GM12878 (cell line): ENCODE data around the gene TBC1D32. TPM values are rescaled to one million over a fixed set of nuclear protein-coding genes. Genes with fewer than 3 reads are reported as not detected.

Source experiments
- ATAC-seq: fragments of 200-7000 bp; cut with Tn5 transposase; 3 replicates; pipeline ENCODE4 v1.9.1; 2020; ENCODE audit warnings: mild to moderate bottlenecking, moderate library complexity
- BruUV-seq: library from RNA; stranded (reverse); fragments of 400-500 nt; replicated peaks from 2 replicates; lab custom pipeline; 2021; lab: Mats Ljungman, UMichigan
- CTCF ChIA-PET: fragments of 300-600 bp; sonication (Branson Sonifier 250); formaldehyde crosslinking; extraction: SDS; loops from one replicate; lab custom pipeline; 2021; ENCODE audit warnings: inconsistent platforms; lab: Yijun Ruan, JAX
- POLR2A ChIA-PET: fragments of 350-600 bp; formaldehyde crosslinking; extraction: SDS; loops from one replicate; lab custom pipeline; 2021; ENCODE audit warnings: inconsistent platforms; lab: Charles Lee
- RAD21 ChIA-PET: fragments of 300-600 bp; sonication (Branson Sonifier 250); formaldehyde crosslinking; loops from one replicate; lab custom pipeline; 2023; ENCODE audit warnings: antibody characterized with exemption; ENCODE audit not compliant: unreplicated experiment; lab: Charles Lee
- SMC1A ChIA-PET: fragments of 300-600 bp; sonication (Branson Sonifier 250); formaldehyde crosslinking; loops from one replicate; lab custom pipeline; 2023; ENCODE audit not compliant: unreplicated experiment, uncharacterized antibody; lab: Charles Lee
- DNase-seq: peaks from one replicate; pipeline ENCODE4 v3.0.0-alpha.2; 2011; ENCODE audit warnings: low read depth, low spot score
- FAIRE-seq: peaks from 3 replicates; lab custom pipeline; 2011; peaks lifted over from hg19 to GRCh38; lab: Jason Lieb, UNC
- H2AFZ ChIP-seq: 2 replicates; pipeline ENCODE4 v1.6.0; 2011; ENCODE audit warnings: low read depth, low read length, control low read depth; ENCODE audit not compliant: control insufficient read depth
- H3K27ac ChIP-seq: 2 replicates; pipeline ENCODE4 v1.5.1; 2011; ENCODE audit warnings: control low read depth; ENCODE audit not compliant: control insufficient read depth, insufficient read depth
- H3K27me3 ChIP-seq, 2 experiments: replicated peaks in 1 of 2; 2 replicates each; pipeline versions ENCODE4 v1.6.0 to v1.6.1; 2011; ENCODE audit warnings: low read length in 1 of 2; ENCODE audit not compliant: control insufficient read depth in 2 of 2, insufficient read depth in 2 of 2
- H3K36me3 ChIP-seq, 2 experiments: 2 replicates each; pipeline ENCODE4 v1.5.1; 2011; ENCODE audit warnings: low read length in 1 of 2; ENCODE audit not compliant: control insufficient read depth in 2 of 2, insufficient read depth in 2 of 2
- H3K4me1 ChIP-seq: 2 replicates; pipeline ENCODE4 v1.6.1; 2011; ENCODE audit warnings: mild to moderate bottlenecking, low read length, moderate library complexity, mixed read lengths; ENCODE audit not compliant: control insufficient read depth, insufficient read depth
- H3K4me2 ChIP-seq: 2 replicates; pipeline ENCODE4 v1.6.0; 2011; ENCODE audit warnings: control low read depth; ENCODE audit not compliant: control insufficient read depth, insufficient read depth
- H3K4me3 ChIP-seq: fragments of 200-600 bp; sonication (generic); 2 replicates; pipeline ENCODE4 v1.5.1; 2016
- H3K79me2 ChIP-seq: 2 replicates; pipeline ENCODE4 v1.6.0; 2011; ENCODE audit warnings: low read length; ENCODE audit not compliant: control insufficient read depth, insufficient read depth
- H3K9ac ChIP-seq: 2 replicates; pipeline ENCODE4 v1.8.0; 2011; ENCODE audit warnings: low read length, control low read depth, mixed read lengths; ENCODE audit not compliant: control insufficient read depth, insufficient read depth
- H3K9me3 ChIP-seq: replicated peaks from 3 replicates; pipeline ENCODE4 v1.5.1; 2011; ENCODE audit warnings: mild to moderate bottlenecking, low read length; ENCODE audit not compliant: control insufficient read depth, insufficient read depth
- H4K20me1 ChIP-seq: 2 replicates; pipeline ENCODE4 v1.6.0; 2011; ENCODE audit not compliant: control insufficient read depth, insufficient read depth
- NR2C2 ChIP-seq: IDR thresholded peaks from 2 replicates; pipeline ENCODE4 v1.6.1; 2011; ENCODE audit warnings: borderline replicate concordance, low read depth; ENCODE audit not compliant: control insufficient read depth, insufficient read length
- PRDM15 ChIP-seq: fragments of 450-650 bp; formaldehyde crosslinking; IDR thresholded peaks from 2 replicates; pipeline ENCODE4 v1.4.0; 2020; ENCODE audit warnings: mild to moderate bottlenecking, moderate library complexity
- WGBS: methylation state at CpG from one replicate; pipeline ENCODE4 v1.1.6; 2016; ENCODE audit warnings: low lambda C conversion rate; ENCODE audit not compliant: insufficient replicate concordance, insufficient coverage; ENCODE audit errors: missing lambda C conversion rate; 5-methylcytosine and 5-hydroxymethylcytosine counted together
- in situ Hi-C: fragments of 300-500 bp; cut with MboI; formaldehyde crosslinking; loops from 9 replicates; pipeline ENCODE4 v1.14.3; 2018; ENCODE audit warnings: mixed read lengths
- intact Hi-C: fragments of 100-400 bp; cut with micrococcal nuclease; formaldehyde crosslinking; loops from one replicate; pipeline ENCODE4 v1.14.2; 2022; ENCODE audit not compliant: unreplicated experiment
- polyA plus RNA-seq, 11 experiments: library from polyadenylated mRNA; depleted of rRNA in 4 of 11; unstranded in 6 of 11; stranded (reverse) in 5 of 11; fragments of >200 nt; fragmentation: Nextera tagmentation in 4 of 11; fragmentation: Illumina TruSeq in 1 of 11; extraction: Ambion mirVana in 4 of 11; extraction: Trizol in 1 of 11; gene quantifications; 1 replicate in 1 of 11; 2 replicates in 10 of 11; pipeline versions ENCODE4 v1.2.1 to v1.2.3, GENCODE V29; 2011 to 2016; ENCODE audit warnings: inconsistent platforms in 2 of 11, missing spikeins in 2 of 11, low read depth in 1 of 11
- total RNA-seq, 4 experiments: library from RNA; depleted of rRNA in 3 of 4; stranded (reverse); fragments of >200 nt in 3 of 4; fragmentation: Illumina TruSeq in 1 of 4; extraction: Trizol in 1 of 4; gene quantifications; 2 replicates each; pipeline versions ENCODE4 v1.2.1 to v1.2.3, GENCODE V29; 2013 to 2021

Gene TBC1D32
- total and polyA plus RNA-seq, 10 of the 15 experiments (the other 5 are each of a cell fraction or from before 2014, with no cell fraction given), result 2.2 to 10.2 (median 4.1) TPM

DNA sequence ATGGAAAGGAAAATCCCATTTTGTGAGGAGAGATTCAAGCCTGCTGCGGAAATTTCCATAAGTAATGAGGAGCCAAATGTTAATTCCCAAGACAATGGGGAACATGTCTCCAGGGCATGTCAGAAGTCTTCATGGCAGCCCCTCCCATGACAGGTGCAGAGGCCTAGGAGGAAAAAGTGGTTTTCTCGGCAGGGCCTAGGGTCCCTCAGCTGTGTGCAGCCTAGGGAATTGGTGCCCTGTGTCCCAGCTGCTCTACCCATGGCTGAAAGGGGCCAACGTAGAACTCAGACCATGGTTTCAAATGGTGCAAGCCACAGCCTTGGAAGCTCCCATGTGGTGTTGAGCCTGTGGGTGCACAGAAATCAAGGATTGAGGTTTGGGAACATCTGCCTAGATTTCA, 269.9 kb downstream of the TBC1D32 start:
- ChIA-PET SMC1A (no interaction called here), CTCF (no interaction called here), POLR2A (no interaction called here), RAD21 (no interaction called here)
- H3K4me1 ChIP-seq, result no peaks in the 10 kb centered on the region
- ATAC-seq (no peak), DNase-seq (no peak), FAIRE-seq (no peak)
- no peak overlapping the region for H2AFZ ChIP-seq
- no peaks in the 10 kb centered on the region for H3K36me3 ChIP-seq
- no peak overlapping the region for H3K27ac ChIP-seq
- H3K9ac ChIP-seq, result no peak overlapping the region
- no peak overlapping the region for H3K4me2 ChIP-seq
- H3K9me3 ChIP-seq, result no peaks in the 10 kb centered on the region; the same call in 2 of the 3 replicates
- in situ Hi-C loops (loop anchor here (10.0 kb wide), 1 partner anchor 960 kb away; no protein-coding TSS in a partner anchor), intact Hi-C loops (no loop called here)
- WGBS, result 26% methylated on average over 3 of the region's 3 CpGs
- no peaks in the 10 kb centered on the region for H3K27me3 ChIP-seq
- no peak for TF ChIP-seq PRDM15
- no peak for TF ChIP-seq NR2C2
- H3K79me2 ChIP-seq, result no peaks in the 10 kb centered on the region
- no peaks in the 10 kb centered on the region for H4K20me1 ChIP-seq
- BruUV-seq, result no TSS peak
- no peak overlapping the region for H3K4me3 ChIP-seq
